OCI-LY7 (cell line): ENCODE data around the gene SCAMP2. TPM values are rescaled to one million over a fixed set of nuclear protein-coding genes. Genes with fewer than 3 reads are reported as not detected.

Source experiments
- BruUV-seq: library from RNA; stranded (reverse); fragments of 400-500 nt; replicated peaks from 2 replicates; lab custom pipeline; 2021; lab: Mats Ljungman, UMichigan
- CTCF ChIA-PET: fragments of 300-600 bp; sonication (Branson Sonifier 250); formaldehyde crosslinking; loops from one replicate; lab custom pipeline; 2022; ENCODE audit warnings: antibody characterized with exemption; ENCODE audit not compliant: unreplicated experiment; lab: Charles Lee
- POLR2A ChIA-PET: fragments of 300-600 bp; sonication (Branson Sonifier 250); formaldehyde crosslinking; loops from one replicate; lab custom pipeline; 2022; ENCODE audit warnings: antibody characterized with exemption; lab: Charles Lee
- DNase-seq: peaks from one replicate; pipeline ENCODE4 v3.0.0-alpha.2; 2015; ENCODE audit warnings: low spot score
- H2AFZ ChIP-seq: fragments of 200-600 bp; sonication (generic), shearing (Covaris generic); 2 replicates; pipeline ENCODE4 v1.6.1; 2014; ENCODE audit warnings: mild to moderate bottlenecking, antibody characterized with exemption, low read length, moderate library complexity
- H3K27ac ChIP-seq: fragments of 200-600 bp; sonication (generic); 2 replicates; pipeline ENCODE4 v1.5.1; 2014; ENCODE audit warnings: mixed run types, low read depth, mild to moderate bottlenecking, moderate library complexity, low read length, inconsistent platforms; ENCODE audit not compliant: poor library complexity, severe bottlenecking
- H3K36me3 ChIP-seq: fragments of 200-600 bp; sonication (generic); 2 replicates; pipeline ENCODE4 v1.6.1; 2014; ENCODE audit warnings: mild to moderate bottlenecking, antibody characterized with exemption, low read length, moderate library complexity, mixed read lengths; ENCODE audit not compliant: insufficient read depth
- H3K4me1 ChIP-seq: fragments of 200-600 bp; sonication (generic); 2 replicates; pipeline ENCODE4 v1.5.1; 2014; ENCODE audit warnings: mild to moderate bottlenecking, low read length; ENCODE audit not compliant: insufficient read depth, poor library complexity, severe bottlenecking
- H3K4me2 ChIP-seq: fragments of 200-600 bp; sonication (generic); 2 replicates; pipeline ENCODE4 v1.6.1; 2014; ENCODE audit warnings: mild to moderate bottlenecking, low read length
- H3K4me3 ChIP-seq: fragments of 200-600 bp; sonication (generic); 2 replicates; pipeline ENCODE4 v1.5.1; 2014; ENCODE audit warnings: mild to moderate bottlenecking, low read depth, low read length; ENCODE audit not compliant: poor library complexity, severe bottlenecking
- H3K79me2 ChIP-seq: fragments of 200-600 bp; sonication (generic); 2 replicates; pipeline ENCODE4 v1.6.1; 2016; ENCODE audit warnings: low read depth, mild to moderate bottlenecking, low read length, moderate library complexity, mixed read lengths; ENCODE audit not compliant: insufficient read depth
- H3K9me2 ChIP-seq: fragments of 200-600 bp; sonication (generic); 2 replicates; pipeline ENCODE4 v1.6.1; 2016; ENCODE audit warnings: mild to moderate bottlenecking, low read length, mixed read lengths; ENCODE audit not compliant: insufficient read depth
- H3K9me3 ChIP-seq: fragments of 200-600 bp; sonication (generic); 2 replicates; pipeline ENCODE4 v1.6.1; 2014; ENCODE audit warnings: mild to moderate bottlenecking, mixed run types, low read length, mixed read lengths
- H4K20me1 ChIP-seq: fragments of 200-600 bp; sonication (generic); 2 replicates; pipeline ENCODE4 v1.6.1; 2014; ENCODE audit warnings: mild to moderate bottlenecking, antibody characterized with exemption, low read length, moderate library complexity, mixed read lengths; ENCODE audit not compliant: insufficient read depth
- EZH2phosphoT487 ChIP-seq: fragments of 200-600 bp; sonication (generic); IDR thresholded peaks from 2 replicates; pipeline ENCODE4 v1.6.1; 2018; ENCODE audit warnings: low read depth, borderline replicate concordance, mild to moderate bottlenecking, mixed run types, antibody characterized with exemption, low read length, moderate library complexity, mixed read lengths
- intact Hi-C: fragments of 100-400 bp; cut with micrococcal nuclease; formaldehyde crosslinking; loops from one replicate; pipeline ENCODE4 v1.10.0; 2022; ENCODE audit not compliant: unreplicated experiment
- total RNA-seq, 2 experiments: library from RNA; depleted of rRNA in 1 of 2; stranded (reverse); fragments of >200 nt in 1 of 2; shearing (Covaris generic) in 1 of 2; gene quantifications; 2 replicates each; pipeline ENCODE4 v1.2.3, GENCODE V29; 2014 to 2022
- TF ChIP-seq, protein P1 (sequence below): fragments of 200-600 bp; sonication (generic); conservative IDR thresholded peaks from 2 replicates; pipeline ENCODE4 v1.5.1; 2014; ENCODE audit warnings: mild to moderate bottlenecking, antibody characterized with exemption, low read length, moderate library complexity, mixed read lengths

Gene SCAMP2
- total RNA-seq, 2 experiments from 2014 or later, result 24.6 to 55.2 TPM

GRCh38 chr15:74863239-74864056 is 9.7 kb downstream of the SCAMP2 start:
- Histone ChIP-seq H3K79me2 (peaks cover 40% of the 10 kb centered on the region), H3K9me3 (peaks cover 10% of the 10 kb centered on the region), H2AFZ (no peak overlapping the region), H4K20me1 (no peaks in the 10 kb centered on the region), H3K9me2 (no peaks in the 10 kb centered on the region), H3K4me3 (no peak overlapping the region), H3K27ac (no peak overlapping the region), H3K4me2 (no peak overlapping the region), H3K36me3 (peaks cover 25% of the 10 kb centered on the region), H3K4me1 (peaks cover 16% of the 10 kb centered on the region)
- intact Hi-C loops, result no loop called here
- ChIA-PET CTCF (no interaction called here), POLR2A (interaction anchor here (0.7 kb wide), 1 partner anchor 20 kb away, joined by 3 read pairs; the partner anchor contains the start of gene ULK3)
- TF ChIP-seq, protein P1, sequence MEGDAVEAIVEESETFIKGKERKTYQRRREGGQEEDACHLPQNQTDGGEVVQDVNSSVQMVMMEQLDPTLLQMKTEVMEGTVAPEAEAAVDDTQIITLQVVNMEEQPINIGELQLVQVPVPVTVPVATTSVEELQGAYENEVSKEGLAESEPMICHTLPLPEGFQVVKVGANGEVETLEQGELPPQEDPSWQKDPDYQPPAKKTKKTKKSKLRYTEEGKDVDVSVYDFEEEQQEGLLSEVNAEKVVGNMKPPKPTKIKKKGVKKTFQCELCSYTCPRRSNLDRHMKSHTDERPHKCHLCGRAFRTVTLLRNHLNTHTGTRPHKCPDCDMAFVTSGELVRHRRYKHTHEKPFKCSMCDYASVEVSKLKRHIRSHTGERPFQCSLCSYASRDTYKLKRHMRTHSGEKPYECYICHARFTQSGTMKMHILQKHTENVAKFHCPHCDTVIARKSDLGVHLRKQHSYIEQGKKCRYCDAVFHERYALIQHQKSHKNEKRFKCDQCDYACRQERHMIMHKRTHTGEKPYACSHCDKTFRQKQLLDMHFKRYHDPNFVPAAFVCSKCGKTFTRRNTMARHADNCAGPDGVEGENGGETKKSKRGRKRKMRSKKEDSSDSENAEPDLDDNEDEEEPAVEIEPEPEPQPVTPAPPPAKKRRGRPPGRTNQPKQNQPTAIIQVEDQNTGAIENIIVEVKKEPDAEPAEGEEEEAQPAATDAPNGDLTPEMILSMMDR, result no peak
- no peak for TF ChIP-seq EZH2phosphoT487
- DNase-seq, result no peak
- BruUV-seq, result no TSS peak

- CTCF ChIA-PET, result interaction anchor here (1.0 kb wide), 1 partner anchor 12 kb away, joined by 3 read pairs; no protein-coding TSS in a partner anchor
- peak overlapping the region; percentile 51 for H3K27ac ChIP-seq
- H3K36me3 ChIP-seq, result peaks cover 15% of the 10 kb centered on the region; the same call in 1 of the 2 replicates
- POLR2A ChIA-PET, result interaction anchor here (0.5 to 1.9 kb wide), 9 partner anchors 12 to 380 kb away, joined by 3 to 18 read pairs (median 4); partner anchors contain the start of gene ULK3
- no peak overlapping the region for H3K4me3 ChIP-seq
- TF ChIP-seq, protein P1, result no peak
- TF ChIP-seq EZH2phosphoT487, result no peak
- BruUV-seq, result no TSS peak
- intact Hi-C loops, result no loop called here
- H3K79me2 ChIP-seq, result peaks cover 23% of the 10 kb centered on the region; the same call in 1 of the 2 replicates
- H3K4me2 ChIP-seq, result peak overlapping the region; percentile 49
- DNase-seq, result no peak
- H3K4me1 ChIP-seq, result peaks cover 43% of the 10 kb centered on the region
- H4K20me1 ChIP-seq, result no peaks in the 10 kb centered on the region
- no peaks in the 10 kb centered on the region for H3K9me3 ChIP-seq
- no peaks in the 10 kb centered on the region for H3K9me2 ChIP-seq
- no peak overlapping the region for H2AFZ ChIP-seq
Observed at GRCh38 chr15:74858369-74858740, 14.8 kb downstream of the SCAMP2 start.
